Ramos (cell line): ENCODE data around the gene NOS1AP.
"Not testable (repeated sequence)": the region's sequence is repeated elsewhere in the genome, so short reads cannot be mapped to it uniquely, and the experiment has no call there.

Source experiments
- in situ Hi-C: fragments of 300-500 bp; cut with MboI; formaldehyde crosslinking; loops from one replicate; pipeline ENCODE4 v1.14.3; 2022; ENCODE audit warnings: low sequenced_read_pairs; ENCODE audit not compliant: unreplicated experiment

Gene NOS1AP

GRCh38 chr1:162186406-162186805 is 116.9 kb downstream of the NOS1AP start:
- in situ Hi-C loops: no loop called here

- in situ Hi-C loops: no loop called here
These were observed 118.3 kb downstream of the NOS1AP start for GRCh38 chr1:162187687-162188276.

GRCh38 chr1:162189345-162189744 is 119.9 kb downstream of the NOS1AP start:
- in situ Hi-C loops: no loop called here

- in situ Hi-C loops: no loop called here
These were observed 122.2 kb downstream of the NOS1AP start for GRCh38 chr1:162191396-162192305.

GRCh38 chr1:162192306-162192678 is 122.8 kb downstream of the NOS1AP start:
- in situ Hi-C loops: no loop called here

- in situ Hi-C loops: no loop called here
These were observed 123.3 kb downstream of the NOS1AP start for GRCh38 chr1:162192763-162193162.

GRCh38 chr1:162193221-162193620 is 123.7 kb downstream of the NOS1AP start:
- in situ Hi-C loops: no loop called here

- in situ Hi-C loops: no loop called here
These were observed 124.3 kb downstream of the NOS1AP start for GRCh38 chr1:162193815-162194214.

- in situ Hi-C loops: no loop called here
These were observed 126.1 kb downstream of the NOS1AP start for GRCh38 chr1:162195567-162195966.

- in situ Hi-C loops: no loop called here
These were observed 126.9 kb downstream of the NOS1AP start for GRCh38 chr1:162196387-162196786.

- in situ Hi-C loops: no loop called here
These were observed 127.6 kb downstream of the NOS1AP start for GRCh38 chr1:162197041-162197531.

GRCh38 chr1:162197615-162198421 is 128.3 kb downstream of the NOS1AP start:
- in situ Hi-C loops: no loop called here

GRCh38 chr1:162200096-162200847 is 130.8 kb downstream of the NOS1AP start:
- in situ Hi-C loops: no loop called here

GRCh38 chr1:162201062-162201461 is 131.6 kb downstream of the NOS1AP start:
- in situ Hi-C loops: not testable (repeated sequence)

- in situ Hi-C loops: no loop called here
These were observed 134.8 kb downstream of the NOS1AP start for GRCh38 chr1:162204129-162204822.

- in situ Hi-C loops: no loop called here
These were observed 135.3 kb downstream of the NOS1AP start for GRCh38 chr1:162204823-162205155.

- in situ Hi-C loops: no loop called here
These were observed 136.8 kb downstream of the NOS1AP start for GRCh38 chr1:162206300-162206699.

GRCh38 chr1:162206749-162207635 is 137.5 kb downstream of the NOS1AP start:
- in situ Hi-C loops: no loop called here

- in situ Hi-C loops: no loop called here
These were observed 138.4 kb downstream of the NOS1AP start for GRCh38 chr1:162207862-162208261.
